ENCODE data around the gene PIEZO2.

PIEZO2 gene

DNA sequence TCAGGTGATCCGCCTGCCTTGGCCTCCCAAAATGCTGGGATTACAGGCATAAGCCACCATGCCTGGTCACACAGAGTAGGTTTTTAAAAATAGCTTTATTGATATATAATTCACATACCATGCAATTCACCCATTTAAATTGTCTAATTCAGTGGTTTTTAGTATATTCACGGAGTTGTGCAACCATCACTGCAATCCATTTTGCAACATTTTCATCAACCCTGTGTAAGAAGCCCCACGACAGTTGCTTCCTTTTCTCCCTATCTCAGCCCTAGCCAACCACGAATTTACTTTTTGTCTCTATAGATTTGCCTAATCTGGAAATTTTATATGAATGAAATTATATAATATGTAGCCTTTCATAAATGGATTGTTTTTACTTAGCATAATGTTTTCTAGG, 357.2 kb downstream of the PIEZO2 start:
- DNase-seq (ENCODE audit: low read depth in 1 of 2, low spot score in 1 of 2): peak; percentile 78 to 83
- no peak overlapping the region for H3K27ac ChIP-seq (replicated peaks)
- H3K27me3 ChIP-seq (ENCODE audit: insufficient read depth, poor library complexity, severe bottlenecking): no peaks in the 10 kb centered on the region
- no peak overlapping the region for H3K4me3 ChIP-seq (replicated peaks; ENCODE audit: insufficient read depth, low read length)
- TF ChIP-seq POLR2AphosphoS5 (IDR thresholded peaks at IDR 0.05; ENCODE audit: low read depth) (no peak), SPI1 (IDR thresholded peaks at IDR 0.05; ENCODE audit: borderline replicate concordance, low read depth) (no peak), GABPA (IDR thresholded peaks at IDR 0.05; ENCODE audit: low read depth) (no peak)
- TF ChIP-seq, protein P1, sequence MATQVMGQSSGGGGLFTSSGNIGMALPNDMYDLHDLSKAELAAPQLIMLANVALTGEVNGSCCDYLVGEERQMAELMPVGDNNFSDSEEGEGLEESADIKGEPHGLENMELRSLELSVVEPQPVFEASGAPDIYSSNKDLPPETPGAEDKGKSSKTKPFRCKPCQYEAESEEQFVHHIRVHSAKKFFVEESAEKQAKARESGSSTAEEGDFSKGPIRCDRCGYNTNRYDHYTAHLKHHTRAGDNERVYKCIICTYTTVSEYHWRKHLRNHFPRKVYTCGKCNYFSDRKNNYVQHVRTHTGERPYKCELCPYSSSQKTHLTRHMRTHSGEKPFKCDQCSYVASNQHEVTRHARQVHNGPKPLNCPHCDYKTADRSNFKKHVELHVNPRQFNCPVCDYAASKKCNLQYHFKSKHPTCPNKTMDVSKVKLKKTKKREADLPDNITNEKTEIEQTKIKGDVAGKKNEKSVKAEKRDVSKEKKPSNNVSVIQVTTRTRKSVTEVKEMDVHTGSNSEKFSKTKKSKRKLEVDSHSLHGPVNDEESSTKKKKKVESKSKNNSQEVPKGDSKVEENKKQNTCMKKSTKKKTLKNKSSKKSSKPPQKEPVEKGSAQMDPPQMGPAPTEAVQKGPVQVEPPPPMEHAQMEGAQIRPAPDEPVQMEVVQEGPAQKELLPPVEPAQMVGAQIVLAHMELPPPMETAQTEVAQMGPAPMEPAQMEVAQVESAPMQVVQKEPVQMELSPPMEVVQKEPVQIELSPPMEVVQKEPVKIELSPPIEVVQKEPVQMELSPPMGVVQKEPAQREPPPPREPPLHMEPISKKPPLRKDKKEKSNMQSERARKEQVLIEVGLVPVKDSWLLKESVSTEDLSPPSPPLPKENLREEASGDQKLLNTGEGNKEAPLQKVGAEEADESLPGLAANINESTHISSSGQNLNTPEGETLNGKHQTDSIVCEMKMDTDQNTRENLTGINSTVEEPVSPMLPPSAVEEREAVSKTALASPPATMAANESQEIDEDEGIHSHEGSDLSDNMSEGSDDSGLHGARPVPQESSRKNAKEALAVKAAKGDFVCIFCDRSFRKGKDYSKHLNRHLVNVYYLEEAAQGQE (IDR thresholded peaks at IDR 0.05; ENCODE audit: insufficient replicate concordance, low read depth): no peak
- TF ChIP-seq, protein P2, sequence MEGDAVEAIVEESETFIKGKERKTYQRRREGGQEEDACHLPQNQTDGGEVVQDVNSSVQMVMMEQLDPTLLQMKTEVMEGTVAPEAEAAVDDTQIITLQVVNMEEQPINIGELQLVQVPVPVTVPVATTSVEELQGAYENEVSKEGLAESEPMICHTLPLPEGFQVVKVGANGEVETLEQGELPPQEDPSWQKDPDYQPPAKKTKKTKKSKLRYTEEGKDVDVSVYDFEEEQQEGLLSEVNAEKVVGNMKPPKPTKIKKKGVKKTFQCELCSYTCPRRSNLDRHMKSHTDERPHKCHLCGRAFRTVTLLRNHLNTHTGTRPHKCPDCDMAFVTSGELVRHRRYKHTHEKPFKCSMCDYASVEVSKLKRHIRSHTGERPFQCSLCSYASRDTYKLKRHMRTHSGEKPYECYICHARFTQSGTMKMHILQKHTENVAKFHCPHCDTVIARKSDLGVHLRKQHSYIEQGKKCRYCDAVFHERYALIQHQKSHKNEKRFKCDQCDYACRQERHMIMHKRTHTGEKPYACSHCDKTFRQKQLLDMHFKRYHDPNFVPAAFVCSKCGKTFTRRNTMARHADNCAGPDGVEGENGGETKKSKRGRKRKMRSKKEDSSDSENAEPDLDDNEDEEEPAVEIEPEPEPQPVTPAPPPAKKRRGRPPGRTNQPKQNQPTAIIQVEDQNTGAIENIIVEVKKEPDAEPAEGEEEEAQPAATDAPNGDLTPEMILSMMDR (IDR thresholded peaks at IDR 0.05; ENCODE audit: insufficient read depth, low read length): no peak

DNA sequence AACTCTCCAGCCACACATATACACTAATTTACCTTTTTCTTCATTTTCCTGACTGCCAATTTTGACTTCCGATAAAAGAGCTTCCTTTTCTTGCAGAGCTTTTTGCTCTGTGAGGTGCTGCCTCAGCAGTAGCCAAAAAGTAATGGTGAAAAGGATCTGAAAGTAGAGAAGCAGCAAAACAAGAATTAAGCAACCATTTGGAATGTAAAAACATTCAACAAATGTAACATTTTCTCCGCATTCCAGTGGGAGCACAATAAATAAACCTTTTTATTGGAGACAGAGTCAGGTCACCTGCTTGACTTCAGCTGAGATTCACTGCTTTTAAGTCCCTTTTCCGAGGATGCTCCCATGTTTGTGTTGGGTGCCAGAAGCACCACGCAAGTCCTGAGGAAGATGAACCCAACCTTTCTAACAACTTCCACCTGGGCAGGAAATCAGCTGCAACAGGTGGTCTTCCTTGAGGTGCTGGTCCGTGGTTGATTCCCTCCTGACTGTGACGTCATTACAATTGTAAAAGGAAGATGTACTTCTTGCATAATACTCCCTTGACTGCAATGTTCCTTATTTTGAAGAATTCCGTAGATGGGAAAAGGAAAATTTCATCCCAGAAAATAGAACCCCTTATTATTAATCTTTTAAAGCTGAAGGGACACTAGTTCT, 358.1 kb downstream of the PIEZO2 start:
- peak in 1 of 2 experiments; percentile 55 for DNase-seq (ENCODE audit: low read depth in 1 of 2, low spot score in 1 of 2)
- no peak overlapping the region for H3K27ac ChIP-seq (replicated peaks)

DNA sequence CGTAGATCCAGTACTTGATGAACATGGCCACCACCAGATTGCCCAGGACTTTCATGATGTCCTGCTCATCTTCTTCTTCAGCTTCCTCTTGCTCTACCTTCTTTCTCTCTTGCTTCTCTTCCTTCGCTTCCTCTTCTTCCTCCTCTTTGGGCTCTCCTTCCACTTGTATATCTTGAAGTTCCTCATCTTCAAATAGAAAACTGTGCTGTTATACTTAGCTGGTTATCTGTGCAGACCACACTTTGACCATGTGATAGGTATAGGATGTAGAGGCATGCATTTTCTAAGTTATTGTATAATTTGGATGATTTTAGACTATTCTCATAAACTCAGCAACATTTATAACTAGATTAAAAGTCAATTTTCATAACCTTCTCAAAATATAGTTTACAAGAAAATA, 360.2 kb downstream of the PIEZO2 start:
- Histone ChIP-seq H3K4me3 (replicated peaks; ENCODE audit: insufficient read depth, low read length) (no peak overlapping the region), H3K27me3 (ENCODE audit: insufficient read depth, poor library complexity, severe bottlenecking) (peaks cover 9% of the 10 kb centered on the region), H3K27ac (replicated peaks) (no peak overlapping the region)
- no peak for TF ChIP-seq SPI1 (IDR thresholded peaks at IDR 0.05; ENCODE audit: borderline replicate concordance, low read depth)
- TF ChIP-seq, protein P2 (IDR thresholded peaks at IDR 0.05; ENCODE audit: insufficient read depth, low read length): no peak
- no peak for TF ChIP-seq GABPA (IDR thresholded peaks at IDR 0.05; ENCODE audit: low read depth)
- TF ChIP-seq, protein P1 (IDR thresholded peaks at IDR 0.05; ENCODE audit: insufficient replicate concordance, low read depth): no peak
- TF ChIP-seq POLR2AphosphoS5 (IDR thresholded peaks at IDR 0.05; ENCODE audit: low read depth): no peak
- peak in 1 of 2 experiments; percentile 38 for DNase-seq (ENCODE audit: low read depth in 1 of 2, low spot score in 1 of 2)

More for the DNA sequence above, 358.1 kb downstream of the PIEZO2 start:
- TF ChIP-seq, protein P2 (IDR thresholded peaks at IDR 0.05; ENCODE audit: insufficient read depth, low read length): no peak
- TF ChIP-seq SPI1 (IDR thresholded peaks at IDR 0.05; ENCODE audit: borderline replicate concordance, low read depth) (no peak), GABPA (IDR thresholded peaks at IDR 0.05; ENCODE audit: low read depth) (no peak), POLR2AphosphoS5 (IDR thresholded peaks at IDR 0.05; ENCODE audit: low read depth) (no peak)
- TF ChIP-seq, protein P1 (IDR thresholded peaks at IDR 0.05; ENCODE audit: insufficient replicate concordance, low read depth): no peak
- Histone ChIP-seq H3K4me3 (replicated peaks; ENCODE audit: insufficient read depth, low read length) (no peak overlapping the region), H3K27me3 (ENCODE audit: insufficient read depth, poor library complexity, severe bottlenecking) (no peaks in the 10 kb centered on the region)
